Parathyroid adenoma (tissue), 2 donors: ENCODE data around the gene PLD6.
"Not testable (repeated sequence)": the region's sequence is repeated elsewhere in the genome, so short reads cannot be mapped to it uniquely, and the experiment has no call there.

Experiments
- H2AFZ ChIP-seq: fragments of 300-600 bp; sonication (generic); one replicate; pipeline ENCODE4 v1.7.0; 2017; ENCODE audit warnings: antibody characterized with exemption, mild to moderate bottlenecking
- H3K27ac ChIP-seq: fragments of 300-600 bp; sonication (generic); one replicate; pipeline ENCODE4 v1.7.0; 2017
- H3K27me3 ChIP-seq: fragments of 300-600 bp; sonication (generic); one replicate; pipeline ENCODE4 v1.7.0; 2017; ENCODE audit warnings: low read length; ENCODE audit not compliant: control insufficient read depth, insufficient read depth
- H3K36me3 ChIP-seq: fragments of 300-600 bp; sonication (generic); one replicate; pipeline ENCODE4 v1.7.0; 2017; ENCODE audit warnings: low read length; ENCODE audit not compliant: control insufficient read depth, insufficient read depth
- H3K4me1 ChIP-seq: fragments of 300-600 bp; sonication (generic); one replicate; pipeline ENCODE4 v1.7.0; 2017; ENCODE audit warnings: control low read depth
- H3K4me2 ChIP-seq: fragments of 300-600 bp; sonication (generic); one replicate; pipeline ENCODE4 v1.7.0; 2017; ENCODE audit warnings: low read length
- H3K4me3 ChIP-seq: fragments of 300-600 bp; sonication (generic); one replicate; pipeline ENCODE4 v1.7.0; 2017; ENCODE audit warnings: low read depth, low read length
- H3K79me2 ChIP-seq: fragments of 300-600 bp; sonication (generic); one replicate; pipeline ENCODE4 v1.7.0; 2017; ENCODE audit warnings: control low read depth
- H3K9ac ChIP-seq: fragments of 300-600 bp; sonication (generic); one replicate; pipeline ENCODE4 v1.7.0; 2017; ENCODE audit warnings: mild to moderate bottlenecking
- H3K9me3 ChIP-seq: fragments of 300-600 bp; sonication (generic); one replicate; pipeline ENCODE4 v1.7.0; 2017; ENCODE audit warnings: low read length; ENCODE audit not compliant: control insufficient read depth
- CTCF ChIP-seq: fragments of 300-600 bp; sonication (generic); IDR thresholded peaks from one replicate; pipeline ENCODE4 v1.7.0; 2017; ENCODE audit warnings: antibody characterized with exemption, mild to moderate bottlenecking
- donor health status: primary hyperparathyroidism.

Gene PLD6

GRCh38 chr17:17161759-17162158, 44.4 kb downstream of the PLD6 start:
- Histone ChIP-seq H3K4me2 (no peak overlapping the region), H3K36me3 (no peaks in the 10 kb centered on the region), H2AFZ (no peak overlapping the region), H3K4me1 (no peaks in the 10 kb centered on the region), H3K27ac (no peak overlapping the region), H3K9me3 (no peaks in the 10 kb centered on the region), H3K27me3 (no peaks in the 10 kb centered on the region), H3K9ac (no peak overlapping the region), H3K79me2 (peaks cover 5% of the 10 kb centered on the region), H3K4me3 (no peak overlapping the region)
- TF ChIP-seq CTCF, result no peak

DNA sequence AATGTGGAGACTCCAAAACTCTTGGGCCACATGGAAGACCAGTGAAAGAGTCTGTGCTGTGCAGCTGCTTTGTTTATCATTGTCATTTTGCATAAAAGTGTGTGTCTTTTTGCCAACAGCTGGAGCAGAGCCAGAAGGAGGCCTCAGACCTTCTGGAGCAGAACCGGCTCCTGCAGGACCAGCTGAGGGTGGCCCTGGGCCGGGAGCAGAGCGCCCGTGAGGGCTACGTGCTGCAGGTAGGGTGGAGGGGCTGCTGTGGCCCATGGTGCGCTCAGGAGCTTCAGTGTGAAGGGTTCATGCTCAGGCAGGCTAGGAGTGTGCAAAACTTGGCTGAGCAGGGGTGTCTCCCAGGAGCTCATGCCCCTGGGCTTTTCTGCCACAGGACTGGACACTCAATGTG, 45.0 kb downstream of the PLD6 start:
- H3K27me3 ChIP-seq, result no peaks in the 10 kb centered on the region
- peaks cover 5% of the 10 kb centered on the region for H3K79me2 ChIP-seq
- H3K9ac ChIP-seq, result no peak overlapping the region
- no peaks in the 10 kb centered on the region for H3K36me3 ChIP-seq
- H3K27ac ChIP-seq, result no peak overlapping the region
- H2AFZ ChIP-seq, result no peak overlapping the region
- H3K9me3 ChIP-seq, result no peaks in the 10 kb centered on the region
- no peak for TF ChIP-seq CTCF
- no peaks in the 10 kb centered on the region for H3K4me1 ChIP-seq
- H3K4me3 ChIP-seq, result no peak overlapping the region
- H3K4me2 ChIP-seq, result no peak overlapping the region

DNA sequence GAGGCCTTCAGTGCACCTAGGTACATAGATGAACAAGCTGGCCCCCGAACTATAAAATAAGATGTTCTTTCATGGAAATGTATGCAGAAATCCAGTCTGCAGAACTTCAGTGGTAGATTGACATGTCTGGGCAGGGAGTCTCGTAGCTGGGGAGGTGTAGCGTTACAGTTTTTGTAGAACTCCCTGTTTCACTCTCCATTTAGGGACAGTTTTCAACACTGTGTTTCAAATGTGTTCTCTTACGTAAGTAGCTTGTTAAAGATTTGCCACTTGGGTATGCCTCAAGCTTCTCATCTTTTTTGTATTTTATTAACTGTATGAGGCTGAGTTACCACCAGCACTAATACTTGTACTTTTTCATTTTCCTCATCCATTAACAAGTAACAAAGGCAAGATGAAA, 46.6 kb downstream of the PLD6 start:
- H3K27ac ChIP-seq, result no peak overlapping the region
- no peaks in the 10 kb centered on the region for H3K36me3 ChIP-seq
- H2AFZ ChIP-seq, result no peak overlapping the region
- no peak overlapping the region for H3K4me2 ChIP-seq
- peaks cover 3% of the 10 kb centered on the region for H3K79me2 ChIP-seq
- no peak overlapping the region for H3K9ac ChIP-seq
- H3K27me3 ChIP-seq, result no peaks in the 10 kb centered on the region
- H3K9me3 ChIP-seq, result no peaks in the 10 kb centered on the region
- no peak for TF ChIP-seq CTCF
- no peaks in the 10 kb centered on the region for H3K4me1 ChIP-seq
- H3K4me3 ChIP-seq, result no peak overlapping the region

DNA sequence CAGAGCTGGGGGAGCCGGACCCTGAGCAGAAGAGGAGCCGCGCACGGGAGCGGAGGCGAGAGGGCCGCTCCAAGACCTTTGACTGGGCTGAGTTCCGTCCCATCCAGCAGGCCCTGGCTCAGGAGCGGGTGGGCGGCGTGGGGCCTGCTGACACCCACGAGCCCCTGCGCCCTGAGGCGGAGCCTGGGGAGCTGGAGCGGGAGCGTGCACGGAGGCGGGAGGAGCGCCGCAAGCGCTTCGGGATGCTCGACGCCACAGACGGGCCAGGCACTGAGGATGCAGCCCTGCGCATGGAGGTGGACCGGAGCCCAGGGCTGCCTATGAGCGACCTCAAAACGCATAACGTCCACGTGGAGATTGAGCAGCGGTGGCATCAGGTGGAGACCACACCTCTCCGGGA, 47.6 kb downstream of the PLD6 start:
- not testable (repeated sequence) for H3K27ac ChIP-seq, H3K79me2 ChIP-seq, H3K4me1 ChIP-seq, H2AFZ ChIP-seq, H3K27me3 ChIP-seq, H3K9me3 ChIP-seq, H3K36me3 ChIP-seq, H3K4me2 ChIP-seq, H3K9ac ChIP-seq, H3K4me3 ChIP-seq

DNA sequence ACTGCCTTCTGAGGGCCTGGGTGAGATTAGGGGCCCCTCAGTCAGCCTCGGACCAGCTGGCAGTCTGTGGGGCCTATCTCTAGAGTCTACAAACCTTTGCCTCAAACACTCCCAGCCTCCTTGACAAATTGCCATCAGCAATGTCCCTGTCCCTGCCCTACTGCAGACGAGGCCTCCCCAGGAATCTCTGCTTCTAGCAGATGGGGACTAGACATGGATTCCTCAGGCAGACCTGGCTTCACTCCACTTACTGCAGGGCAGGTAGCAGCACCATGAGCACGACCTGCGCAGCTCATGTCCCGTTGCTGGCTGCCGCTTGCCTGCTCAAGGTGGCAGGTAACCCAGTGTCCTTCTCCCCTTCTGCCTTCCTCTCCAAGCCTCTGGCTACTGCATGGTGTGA, 49.1 kb downstream of the PLD6 start:
- Histone ChIP-seq H2AFZ (no peak overlapping the region), H3K9me3 (no peaks in the 10 kb centered on the region), H3K36me3 (no peaks in the 10 kb centered on the region), H3K9ac (no peak overlapping the region), H3K4me2 (no peak overlapping the region), H3K27me3 (no peaks in the 10 kb centered on the region), H3K79me2 (peaks cover 6% of the 10 kb centered on the region), H3K27ac (no peak overlapping the region), H3K4me3 (no peak overlapping the region), H3K4me1 (no peaks in the 10 kb centered on the region)
- TF ChIP-seq CTCF, result no peak
